G401 (cell line): ENCODE measurements around the gene BLOC1S3. TPM values are rescaled to one million over a fixed set of nuclear protein-coding genes. Genes with fewer than 3 reads are reported as not detected.
"Not testable (repeated sequence)": the region's sequence is repeated elsewhere in the genome, so short reads cannot be mapped to it uniquely, and the experiment has no call there.

Experiments used
- DNase-seq: peaks from one replicate; pipeline ENCODE4 v3.0.0-alpha.2; 2015; ENCODE audit warnings: low spot score
- in situ Hi-C: cut with HindIII; loops from 2 replicates; pipeline ENCODE4 v1.10.0; 2016; ENCODE audit warnings: low sequenced_read_pairs, mixed read lengths
- total RNA-seq: library from RNA; depleted of rRNA; stranded (reverse); fragments of >200 nt; shearing (Covaris generic); gene quantifications from 2 replicates; pipeline ENCODE4 v1.2.3, GENCODE V29; 2014; rRNA removed

The BLOC1S3 gene
- total RNA-seq, 1 experiment from 2014 or later, result 9.0 TPM

- DNase-seq, result no peak
These were observed 38.1 kb downstream of the BLOC1S3 start for GRCh38 chr19:45216667-45217066.

GRCh38 chr19:45217193-45217956 is 38.8 kb downstream of the BLOC1S3 start:
- in situ Hi-C loops, result no loop called here
- no peak for DNase-seq

More at GRCh38 chr19:45216667-45217066, 38.1 kb downstream of the BLOC1S3 start:
- in situ Hi-C loops, result no loop called here

- no peak for DNase-seq
- in situ Hi-C loops, result no loop called here
These were observed 39.4 kb downstream of the BLOC1S3 start for GRCh38 chr19:45217957-45218334.

GRCh38 chr19:45218426-45218825 is 39.8 kb downstream of the BLOC1S3 start:
- in situ Hi-C loops, result no loop called here
- no peak for DNase-seq

DNA sequence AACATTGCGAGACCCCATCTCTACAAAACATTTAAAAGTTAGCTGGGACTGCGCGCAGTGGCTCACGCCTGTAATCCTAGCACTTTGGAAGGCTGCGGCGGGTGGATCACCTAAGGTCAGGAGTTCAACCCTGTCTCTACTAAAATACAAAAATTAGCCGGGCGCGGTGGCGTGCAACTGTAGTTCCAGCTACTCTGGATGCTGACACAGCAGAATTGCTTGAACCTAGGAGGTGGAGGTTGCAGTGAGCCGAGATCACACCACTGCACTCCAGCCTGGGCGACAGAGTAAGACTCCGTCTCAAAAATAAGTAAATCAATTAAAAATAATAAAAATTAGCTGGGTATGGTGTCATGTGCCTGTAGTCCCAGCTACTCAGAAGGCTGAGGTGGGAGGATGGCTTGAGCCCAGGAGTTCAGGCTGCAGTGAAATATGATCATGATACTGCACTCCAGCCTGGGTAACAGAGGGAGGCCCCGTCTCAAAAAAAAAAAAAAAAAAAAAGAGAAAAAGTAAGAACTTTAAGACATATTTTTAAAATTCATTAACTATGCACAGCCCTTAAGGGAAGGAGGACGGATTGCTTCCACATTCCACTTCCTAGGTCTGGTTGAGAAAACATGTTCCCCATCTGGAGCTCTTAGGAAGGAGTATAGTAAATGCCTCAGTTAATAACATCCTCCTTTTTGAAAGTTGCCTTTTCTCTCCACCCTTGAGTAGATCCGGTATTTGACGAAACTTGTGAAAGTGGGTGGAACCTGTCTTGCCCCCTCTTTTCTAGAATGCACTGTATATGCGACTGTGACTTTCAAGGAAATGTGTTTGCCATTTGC is 40.5 kb downstream of the BLOC1S3 start:
- in situ Hi-C loops, result no loop called here
- DNase-seq, result no peak

DNA sequence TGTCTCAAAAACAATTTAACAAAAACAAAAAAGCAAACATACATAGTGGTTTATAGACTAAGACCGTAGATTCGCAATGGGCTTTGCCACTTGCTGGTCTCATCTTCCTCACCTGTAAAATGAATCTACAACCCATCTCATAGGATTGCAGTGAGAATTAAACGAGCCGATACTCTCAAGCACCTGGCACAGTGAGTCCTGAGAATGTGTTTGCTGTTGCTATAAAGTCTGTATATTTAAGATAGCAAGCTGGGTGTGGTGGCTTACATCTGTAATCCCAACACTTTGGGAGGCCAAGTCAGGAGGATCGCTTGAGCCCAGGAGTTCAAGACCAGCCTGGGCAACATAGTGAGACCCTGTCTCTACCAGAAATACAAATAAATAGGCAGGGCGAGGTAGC is 44.1 kb downstream of the BLOC1S3 start:
- in situ Hi-C loops, result no loop called here
- no peak for DNase-seq

DNA sequence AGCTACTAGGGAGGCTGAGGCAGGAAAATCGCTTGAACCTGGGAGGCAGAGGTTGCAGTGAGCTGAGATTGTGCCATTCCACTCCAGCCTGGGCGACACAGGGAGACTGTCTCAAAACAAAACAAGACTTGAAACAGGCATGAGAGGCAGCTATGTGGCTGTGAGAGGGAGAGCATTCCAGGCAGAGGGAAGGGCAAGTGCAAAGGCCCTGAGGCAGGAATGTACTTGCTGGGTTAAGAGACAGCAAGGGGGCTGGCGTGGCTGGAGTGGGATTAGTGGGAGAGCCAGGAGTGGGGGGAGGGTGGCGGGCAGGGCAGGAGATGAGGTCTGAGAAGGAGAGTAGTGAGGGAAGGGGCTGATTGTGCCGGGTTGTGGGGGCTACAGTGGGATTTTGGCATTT is 45.3 kb downstream of the BLOC1S3 start:
- no peak for DNase-seq
- in situ Hi-C loops, result no loop called here

DNA sequence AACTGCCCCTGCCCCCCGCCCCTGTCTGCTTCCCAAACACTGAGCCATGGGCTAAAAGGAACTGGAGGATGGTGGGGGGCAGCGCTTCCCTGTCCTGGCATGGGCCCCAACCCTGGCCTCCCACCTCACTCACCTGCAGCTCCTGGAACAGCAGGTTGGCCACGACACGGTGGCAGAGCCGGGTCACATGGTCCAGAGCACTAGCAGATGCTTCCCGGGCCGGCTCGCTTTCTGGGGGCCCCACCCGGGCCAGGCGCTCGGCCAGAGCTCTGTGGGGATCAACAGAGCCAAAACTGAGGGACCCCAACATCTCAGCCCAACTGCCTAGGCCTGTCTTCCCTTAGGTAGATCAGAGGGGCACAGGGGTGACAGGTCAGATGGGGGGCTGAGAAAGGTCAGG is 46.1 kb downstream of the BLOC1S3 start:
- DNase-seq, result no peak
- in situ Hi-C loops, result no loop called here

DNA sequence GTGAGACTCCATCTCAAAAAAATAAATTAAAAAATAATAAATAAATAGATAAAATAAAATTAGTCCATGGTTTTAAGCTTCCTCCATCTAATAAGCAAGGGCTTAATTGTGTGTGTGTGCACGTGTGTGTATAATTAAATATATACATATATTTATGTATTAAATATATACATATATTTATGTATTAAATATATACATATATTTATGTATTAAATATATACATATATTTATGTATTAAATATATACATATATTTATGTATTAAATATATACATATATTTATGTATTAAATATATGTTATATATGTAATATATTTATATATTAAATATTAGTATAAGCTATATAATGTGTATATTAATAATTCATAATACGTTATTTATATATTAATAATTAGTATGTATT is 50.5 kb downstream of the BLOC1S3 start:
- in situ Hi-C loops, DNase-seq: not testable (repeated sequence)

Other genes starting within 250 kb of the BLOC1S3 start
- gene APOC4, start 236.5 kb upstream of the BLOC1S3 start, total RNA-seq, result not detected in 2 replicates
- gene APOC2, start 232.7 kb upstream of the BLOC1S3 start, total RNA-seq, result not detected in 2 replicates
- gene CLPTM1, start 223.4 kb upstream of the BLOC1S3 start, total RNA-seq, result 6.2 and 17.2 TPM in 2 replicates
- 12.7 and 16.6 TPM in 2 replicates for gene RELB, start 177.3 kb upstream of the BLOC1S3 start, total RNA-seq
- gene CLASRP, start 139.7 kb upstream of the BLOC1S3 start, total RNA-seq, result 12.1 and 23.8 TPM in 2 replicates
- not detected in 2 replicates for gene ZNF296, start 102.3 kb upstream of the BLOC1S3 start, total RNA-seq
- gene GEMIN7, start 99.5 kb upstream of the BLOC1S3 start, total RNA-seq, result 93.1 and 100 TPM in 2 replicates
- gene PPP1R37, start 85.6 kb upstream of the BLOC1S3 start, total RNA-seq, result 28.6 and 42.6 TPM in 2 replicates
- 0.31 TPM in 1 of 2 replicates, not detected in the other for gene NKPD1, start 17.8 kb upstream of the BLOC1S3 start, total RNA-seq
- gene TRAPPC6A, start 547 bp upstream of the BLOC1S3 start, total RNA-seq, result 38.4 and 52.9 TPM in 2 replicates
- gene EXOC3L2, start 66.6 kb downstream of the BLOC1S3 start, total RNA-seq, result not detected in 2 replicates
- 19.2 and 23.6 TPM in 2 replicates for gene MARK4, start 72.5 kb downstream of the BLOC1S3 start, total RNA-seq
- 8.1 and 9.7 TPM in 2 replicates for gene CKM, start 144.1 kb downstream of the BLOC1S3 start, total RNA-seq
- gene KLC3, start 162.0 kb downstream of the BLOC1S3 start, total RNA-seq, result 9.7 and 18.6 TPM in 2 replicates
- 60.2 and 60.6 TPM in 2 replicates for gene ERCC2, start 191.8 kb downstream of the BLOC1S3 start, total RNA-seq
- 3.6 and 21.0 TPM in 2 replicates for gene PPP1R13L, start 226.3 kb downstream of the BLOC1S3 start, total RNA-seq
- 28.4 and 32.3 TPM in 2 replicates for gene POLR1G, start 227.9 kb downstream of the BLOC1S3 start, total RNA-seq
- 115 and 130 TPM in 2 replicates for gene ERCC1, start 245.1 kb downstream of the BLOC1S3 start, total RNA-seq